WERI-Rb-1 (cell line): Measurements from ENCODE around the gene KREMEN2.
"Not testable (repeated sequence)": the region's sequence is repeated elsewhere in the genome, so short reads cannot be mapped to it uniquely, and the experiment has no call there.

Experiments used
- DNase-seq: peaks from one replicate; pipeline ENCODE4 v3.0.0-alpha.2; 2020
- H3K27ac ChIP-seq: fragments of 250-450 bp; sonication (Bioruptor Pico); 2 replicates; pipeline ENCODE4 v1.5.1; 2020; ENCODE audit warnings: mild to moderate bottlenecking, moderate library complexity
- H3K27me3 ChIP-seq: fragments of 250-450 bp; sonication (Bioruptor Pico); 2 replicates; pipeline ENCODE4 v1.5.1; 2021; ENCODE audit warnings: mild to moderate bottlenecking, low read depth, moderate library complexity; ENCODE audit not compliant: insufficient read depth, severe bottlenecking
- H3K36me3 ChIP-seq: fragments of 250-450 bp; sonication (Bioruptor Pico); 2 replicates; pipeline ENCODE4 v1.5.1; 2020; ENCODE audit warnings: mild to moderate bottlenecking, moderate library complexity
- H3K4me3 ChIP-seq: 2 replicates; pipeline ENCODE4 v1.5.1; 2011; ENCODE audit warnings: low read depth, mild to moderate bottlenecking, control low read depth, low read length
- H3K9me3 ChIP-seq: fragments of 250-450 bp; sonication (Bioruptor Pico); 2 replicates; pipeline ENCODE4 v1.5.1; 2021; ENCODE audit warnings: mild to moderate bottlenecking, moderate library complexity; ENCODE audit not compliant: severe bottlenecking
- TF ChIP-seq, protein P1 (sequence below): IDR thresholded peaks from 2 replicates; pipeline ENCODE4 v1.5.1; 2011; ENCODE audit warnings: low read depth, mild to moderate bottlenecking, control low read depth, inconsistent platforms, low read length

KREMEN2 gene

DNA sequence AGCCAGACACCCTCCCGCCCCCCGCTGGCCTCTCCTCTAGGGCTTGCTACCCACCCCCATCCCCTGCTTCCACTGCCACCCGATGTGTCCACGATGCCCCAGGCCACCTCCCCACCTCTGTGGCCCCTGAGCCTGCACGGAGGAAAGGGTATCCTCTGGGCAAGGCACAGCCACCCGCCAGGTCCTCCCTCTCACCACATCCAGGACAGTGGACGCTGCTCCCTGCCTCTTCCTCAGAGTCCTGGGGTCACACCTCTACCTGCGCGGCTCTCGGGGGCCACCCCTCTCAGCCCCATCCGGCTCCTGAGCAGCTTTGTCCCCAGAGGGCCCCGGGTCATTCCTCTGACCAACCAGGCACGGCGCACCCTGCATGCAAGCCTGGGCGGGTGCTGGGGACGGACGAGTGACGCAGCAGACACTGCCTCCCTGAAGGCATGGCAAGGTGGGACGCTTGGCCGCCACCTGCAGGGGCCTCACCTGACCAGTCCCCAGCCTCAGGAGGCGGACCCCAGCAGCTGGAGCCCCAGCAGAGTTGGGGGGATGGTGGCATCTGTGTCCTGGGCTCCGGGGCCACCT lies 27.6 kb upstream of the KREMEN2 start:
- H3K4me3 ChIP-seq, result no peak overlapping the region
- H3K9me3 ChIP-seq, result no peaks in the 10 kb centered on the region
- TF ChIP-seq, protein P1, sequence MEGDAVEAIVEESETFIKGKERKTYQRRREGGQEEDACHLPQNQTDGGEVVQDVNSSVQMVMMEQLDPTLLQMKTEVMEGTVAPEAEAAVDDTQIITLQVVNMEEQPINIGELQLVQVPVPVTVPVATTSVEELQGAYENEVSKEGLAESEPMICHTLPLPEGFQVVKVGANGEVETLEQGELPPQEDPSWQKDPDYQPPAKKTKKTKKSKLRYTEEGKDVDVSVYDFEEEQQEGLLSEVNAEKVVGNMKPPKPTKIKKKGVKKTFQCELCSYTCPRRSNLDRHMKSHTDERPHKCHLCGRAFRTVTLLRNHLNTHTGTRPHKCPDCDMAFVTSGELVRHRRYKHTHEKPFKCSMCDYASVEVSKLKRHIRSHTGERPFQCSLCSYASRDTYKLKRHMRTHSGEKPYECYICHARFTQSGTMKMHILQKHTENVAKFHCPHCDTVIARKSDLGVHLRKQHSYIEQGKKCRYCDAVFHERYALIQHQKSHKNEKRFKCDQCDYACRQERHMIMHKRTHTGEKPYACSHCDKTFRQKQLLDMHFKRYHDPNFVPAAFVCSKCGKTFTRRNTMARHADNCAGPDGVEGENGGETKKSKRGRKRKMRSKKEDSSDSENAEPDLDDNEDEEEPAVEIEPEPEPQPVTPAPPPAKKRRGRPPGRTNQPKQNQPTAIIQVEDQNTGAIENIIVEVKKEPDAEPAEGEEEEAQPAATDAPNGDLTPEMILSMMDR, result no peak
- no peaks in the 10 kb centered on the region for H3K27me3 ChIP-seq
- H3K27ac ChIP-seq, result no peak overlapping the region
- no peak for DNase-seq
- peaks cover 45% of the 10 kb centered on the region for H3K36me3 ChIP-seq

DNA sequence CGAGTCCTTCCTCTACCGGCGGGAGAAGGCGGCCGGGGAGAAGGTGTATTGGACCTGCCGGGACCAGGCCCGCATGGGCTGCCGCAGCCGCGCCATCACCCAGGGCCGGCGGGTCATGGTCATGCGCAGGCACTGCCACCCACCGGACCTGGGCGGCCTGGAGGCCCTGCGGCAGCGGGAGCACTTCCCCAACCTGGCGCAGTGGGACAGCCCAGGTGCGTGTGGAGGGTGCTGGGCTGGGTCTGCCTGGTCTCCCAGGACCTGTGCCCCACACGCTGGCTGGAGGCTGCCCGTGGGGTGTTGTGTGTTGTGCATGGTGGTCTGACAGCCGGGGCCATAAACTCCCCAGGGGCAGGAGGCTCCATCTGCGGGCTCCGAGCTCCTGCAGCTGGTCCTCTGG lies 26.9 kb upstream of the KREMEN2 start:
- H3K36me3 ChIP-seq, result peaks cover 46% of the 10 kb centered on the region
- no peak for DNase-seq
- no peak overlapping the region for H3K27ac ChIP-seq
- TF ChIP-seq, protein P1, result no peak
- no peak overlapping the region for H3K4me3 ChIP-seq
- H3K27me3 ChIP-seq, result no peaks in the 10 kb centered on the region
- H3K9me3 ChIP-seq, result no peaks in the 10 kb centered on the region

DNA sequence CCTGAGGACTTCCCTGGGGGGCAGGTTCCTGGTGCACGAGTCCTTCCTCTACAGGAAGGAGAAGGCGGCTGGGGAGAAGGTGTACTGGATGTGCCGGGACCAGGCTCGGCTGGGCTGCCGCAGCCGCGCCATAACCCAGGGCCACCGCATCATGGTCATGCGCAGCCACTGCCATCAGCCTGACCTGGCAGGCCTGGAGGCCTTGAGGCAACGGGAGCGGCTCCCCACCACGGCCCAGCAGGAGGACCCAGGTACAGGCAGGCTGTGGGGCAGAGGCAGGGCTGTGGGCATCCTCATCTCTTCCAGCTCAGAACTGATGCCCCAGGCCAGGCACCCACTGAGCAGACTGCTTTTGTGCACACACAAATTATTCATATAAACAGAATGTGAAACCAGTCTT lies 25.9 kb upstream of the KREMEN2 start:
- H3K27ac ChIP-seq, result no peak overlapping the region
- H3K36me3 ChIP-seq, result peaks cover 52% of the 10 kb centered on the region
- no peaks in the 10 kb centered on the region for H3K9me3 ChIP-seq

DNA sequence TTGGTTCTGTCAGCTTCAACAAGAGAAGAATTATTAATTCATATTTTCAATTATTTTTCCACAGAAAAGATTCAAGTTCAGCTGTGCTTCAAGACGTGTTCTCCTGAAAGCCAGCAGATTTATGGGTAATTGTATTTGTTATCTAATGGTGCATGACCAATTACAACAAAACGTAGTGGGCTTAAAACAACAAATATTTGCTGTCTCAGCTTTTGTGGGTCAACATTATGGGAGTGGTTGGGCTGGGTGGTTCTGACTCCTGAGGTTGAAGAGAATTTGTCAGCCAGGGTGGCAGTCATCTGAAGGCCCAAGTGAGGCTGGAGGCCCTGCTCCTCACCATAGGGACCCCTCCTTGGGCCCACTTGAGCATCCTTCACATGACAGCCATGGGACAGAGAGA lies 24.1 kb upstream of the KREMEN2 start:
- H3K4me3 ChIP-seq, result no peak overlapping the region
- peaks cover 53% of the 10 kb centered on the region for H3K36me3 ChIP-seq
- DNase-seq, result no peak
- H3K9me3 ChIP-seq, result no peaks in the 10 kb centered on the region
- H3K27me3 ChIP-seq, result no peaks in the 10 kb centered on the region
- H3K27ac ChIP-seq, result no peak overlapping the region
- TF ChIP-seq, protein P1, result no peak

More for the DNA sequence above, 25.9 kb upstream of the KREMEN2 start:
- TF ChIP-seq, protein P1, result no peak
- no peak for DNase-seq
- Histone ChIP-seq H3K4me3 (no peak overlapping the region), H3K27me3 (no peaks in the 10 kb centered on the region)

DNA sequence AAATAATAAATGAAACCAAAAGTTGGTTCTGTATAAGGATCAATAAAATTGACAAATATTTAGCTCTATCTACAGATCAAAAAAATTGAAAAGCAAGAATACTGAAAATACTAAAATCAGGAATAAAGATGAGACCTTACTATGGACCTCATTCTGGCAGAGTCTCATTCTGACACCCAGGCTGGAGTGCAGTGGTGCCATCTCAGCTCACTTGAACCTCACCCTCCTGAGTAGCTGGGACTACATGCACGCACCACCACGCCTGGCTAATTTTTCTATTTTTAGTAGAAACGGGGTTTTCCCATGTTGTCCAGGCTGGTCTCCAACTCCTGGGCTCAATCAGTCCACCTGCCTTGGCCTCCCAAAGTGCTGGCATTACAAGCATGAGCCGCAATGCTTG lies 22.0 kb upstream of the KREMEN2 start:
- Histone ChIP-seq H3K4me3 (no peak overlapping the region), H3K27me3 (no peaks in the 10 kb centered on the region), H3K9me3 (no peaks in the 10 kb centered on the region), H3K36me3 (peaks cover 56% of the 10 kb centered on the region), H3K27ac (no peak overlapping the region)
- no peak for DNase-seq
- TF ChIP-seq, protein P1, result no peak

DNA sequence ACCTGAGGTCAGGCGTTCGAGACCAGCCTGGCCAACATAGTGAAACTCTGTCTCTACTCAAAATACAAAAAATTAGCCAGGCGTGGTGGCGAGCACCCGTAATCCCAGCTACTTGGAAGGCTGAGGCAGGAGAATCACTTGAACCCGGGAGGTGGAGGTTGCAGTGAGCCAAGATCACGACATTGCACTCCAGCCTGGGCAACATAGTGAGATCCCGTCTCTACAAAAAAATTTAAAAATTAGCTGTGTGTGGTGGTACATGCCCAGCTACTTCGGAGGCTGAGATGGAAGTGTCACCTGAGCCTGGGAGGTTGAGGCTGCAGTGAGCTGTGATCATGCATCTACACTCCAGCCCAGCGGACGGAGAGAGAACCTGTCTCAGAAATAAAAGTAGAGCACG lies 20.4 kb upstream of the KREMEN2 start:
- H3K4me3 ChIP-seq, DNase-seq, H3K9me3 ChIP-seq, H3K27me3 ChIP-seq, H3K27ac ChIP-seq: not testable (repeated sequence)
- H3K36me3 ChIP-seq, result peaks cover 51% of the 10 kb centered on the region
